SK-N-MC (cell line): ENCODE measurements around the gene GRM7.

Experiments used
- EZH2 ChIP-seq: fragments of 200-600 bp; sonication (generic); IDR thresholded peaks from one replicate; pipeline ENCODE4 v1.6.1; 2017; ENCODE audit warnings: antibody characterized with exemption
- POLR2AphosphoS5 ChIP-seq: IDR thresholded peaks from 2 replicates; pipeline ENCODE4 v1.6.1; 2012; ENCODE audit warnings: mild to moderate bottlenecking, low read depth, low read length, borderline replicate concordance

DNA sequence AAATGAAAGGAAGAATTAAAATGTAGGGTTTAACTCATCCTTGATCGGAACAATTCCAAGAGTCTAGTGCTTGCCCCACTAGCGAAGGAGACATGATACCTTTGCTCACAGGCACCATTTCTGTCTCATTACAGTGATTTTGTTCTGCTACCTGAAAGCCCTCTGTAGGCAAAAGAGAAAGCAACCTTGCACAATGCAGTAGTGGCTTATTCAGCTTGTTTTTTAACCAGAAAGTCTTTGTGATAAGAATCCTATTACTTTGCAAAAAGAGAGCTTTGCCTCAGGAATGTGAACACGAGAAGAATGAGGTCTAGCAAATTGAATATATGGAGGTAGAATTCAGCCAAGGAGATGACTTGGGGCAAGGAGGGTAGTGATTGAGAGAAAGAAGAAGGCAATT is 684.4 kb downstream of the GRM7 start:
- TF ChIP-seq EZH2, result no peak
- TF ChIP-seq POLR2AphosphoS5, result no peak
